HEK293 (cell line): Measurements from ENCODE around the gene LLGL2.

Experiments used
- CTCF ChIA-PET: fragments of 350-600 bp; formaldehyde crosslinking; extraction: SDS; loops from one replicate; lab custom pipeline; 2021; ENCODE audit warnings: antibody characterized with exemption; lab: Yijun Ruan, JAX
- POLR2A ChIA-PET: fragments of 300-600 bp; formaldehyde crosslinking; extraction: SDS; loops from one replicate; lab custom pipeline; 2020; ENCODE audit warnings: antibody characterized with exemption, inconsistent platforms; lab: Yijun Ruan, JAX
- H3K27ac ChIP-seq: fragments of 200-500 bp; sonication (Bioruptor generic); 2 replicates; pipeline ENCODE4 v1.5.1; 2014; ENCODE audit warnings: low read depth, low read length, control low read depth, inconsistent platforms; ENCODE audit errors: extremely low read depth
- H3K36me3 ChIP-seq, 2 experiments: fragments of 200-500 bp in 1 of 2; sonication (Bioruptor generic) in 1 of 2; 1 replicate in 1 of 2; 2 replicates in 1 of 2; pipeline ENCODE4 v1.5.1; 2014 to 2017; ENCODE audit warnings: inconsistent platforms in 2 of 2, low read length in 2 of 2; ENCODE audit not compliant: control insufficient read depth in 2 of 2, insufficient read depth in 1 of 2
- H3K4me1 ChIP-seq: fragments of 200-500 bp; sonication (Bioruptor generic); 2 replicates; pipeline ENCODE4 v1.5.1; 2014; ENCODE audit warnings: mild to moderate bottlenecking, low read length, inconsistent platforms; ENCODE audit not compliant: control insufficient read depth, insufficient read depth
- H3K4me3 ChIP-seq: 2 replicates; pipeline ENCODE4 v1.5.1; 2011; ENCODE audit warnings: low read depth, mild to moderate bottlenecking, control low read depth, low read length, moderate library complexity
- H3K9me3 ChIP-seq: fragments of 200-500 bp; sonication (Bioruptor generic); 2 replicates; pipeline ENCODE4 v1.5.1; 2014; ENCODE audit warnings: low read depth, low read length, inconsistent platforms; ENCODE audit not compliant: control insufficient read depth, insufficient read depth
- IKZF3 ChIP-seq: fragments of 450-650 bp; IDR thresholded peaks from 2 replicates; pipeline ENCODE4 v1.5.0; 2018; ENCODE audit warnings: missing biosample characterization, mild to moderate bottlenecking, missing genetic modification characterization, moderate library complexity
- KLF9 ChIP-seq: fragments of 450-650 bp; formaldehyde crosslinking; IDR thresholded peaks from 2 replicates; pipeline ENCODE4 v1.5.1; 2016; ENCODE audit warnings: missing biosample characterization, missing genetic modification characterization, low read depth
- OVOL3 ChIP-seq: fragments of 450-650 bp; formaldehyde crosslinking; IDR thresholded peaks from 2 replicates; pipeline ENCODE4 v1.5.1; 2016; ENCODE audit warnings: missing biosample characterization, missing genetic modification characterization
- REST ChIP-seq: fragments of 450-650 bp; formaldehyde crosslinking; IDR thresholded peaks from 2 replicates; pipeline ENCODE4 v1.5.1; 2016; ENCODE audit warnings: missing biosample characterization, missing genetic modification characterization
- WT1 ChIP-seq: fragments of 450-650 bp; formaldehyde crosslinking; IDR thresholded peaks from 2 replicates; pipeline ENCODE4 v1.5.1; 2016; ENCODE audit warnings: missing biosample characterization, missing genetic modification characterization
- ZBTB17 ChIP-seq: fragments of 450-650 bp; formaldehyde crosslinking; IDR thresholded peaks from 2 replicates; pipeline ENCODE4 v1.5.1; 2016; ENCODE audit warnings: missing biosample characterization, missing genetic modification characterization
- ZBTB26 ChIP-seq: fragments of 450-650 bp; formaldehyde crosslinking; optimal IDR thresholded peaks from 2 replicates; pipeline ENCODE3; 2016; ENCODE audit warnings: missing biosample characterization, mild to moderate bottlenecking, missing genetic modification characterization
- ZBTB6 ChIP-seq: fragments of 450-650 bp; formaldehyde crosslinking; IDR thresholded peaks from 2 replicates; pipeline ENCODE4 v1.5.1; 2017; ENCODE audit warnings: missing biosample characterization, missing genetic modification characterization
- ZNF133 ChIP-seq: fragments of 450-650 bp; formaldehyde crosslinking; IDR thresholded peaks from 2 replicates; pipeline ENCODE4 v1.5.1; 2016; ENCODE audit warnings: missing biosample characterization, missing genetic modification characterization
- ZNF175 ChIP-seq: fragments of 450-650 bp; formaldehyde crosslinking; IDR thresholded peaks from 2 replicates; pipeline ENCODE4 v1.5.1; 2016; ENCODE audit warnings: missing biosample characterization, missing genetic modification characterization
- ZNF19 ChIP-seq: fragments of 450-650 bp; formaldehyde crosslinking; IDR thresholded peaks from 2 replicates; pipeline ENCODE4; 2016; ENCODE audit warnings: missing biosample characterization, missing genetic modification characterization, low read depth
- ZNF223 ChIP-seq: fragments of 450-650 bp; formaldehyde crosslinking; IDR thresholded peaks from 2 replicates; pipeline ENCODE4 v1.5.1; 2016; ENCODE audit warnings: missing biosample characterization, missing genetic modification characterization
- ZNF274 ChIP-seq, 2 experiments: fragments of 200-500 bp in 1 of 2; fragments of 450-650 bp in 1 of 2; sonication (Bioruptor generic) in 1 of 2; formaldehyde crosslinking in 1 of 2; IDR thresholded peaks; 2 replicates each; pipeline versions ENCODE4 v1.5.1 to v1.6.1; 2014 to 2016; ENCODE audit warnings: borderline replicate concordance in 1 of 2, inconsistent platforms in 1 of 2, low read length in 1 of 2, missing biosample characterization in 1 of 2, missing genetic modification characterization in 1 of 2
- ZNF341 ChIP-seq: fragments of 450-650 bp; formaldehyde crosslinking; IDR thresholded peaks from 2 replicates; pipeline ENCODE4; 2016; ENCODE audit warnings: low read depth, missing biosample characterization, missing genetic modification characterization
- ZNF404 ChIP-seq: fragments of 450-650 bp; formaldehyde crosslinking; IDR thresholded peaks from 2 replicates; pipeline ENCODE4 v1.5.1; 2017; ENCODE audit warnings: missing biosample characterization, missing genetic modification characterization
- ZNF529 ChIP-seq: fragments of 450-650 bp; formaldehyde crosslinking; IDR thresholded peaks from 2 replicates; pipeline ENCODE4 v1.5.1; 2017; ENCODE audit warnings: missing genetic modification characterization, missing biosample characterization; ENCODE audit not compliant: insufficient replicate concordance
- ZNF530 ChIP-seq: fragments of 450-650 bp; formaldehyde crosslinking; IDR thresholded peaks from 2 replicates; pipeline ENCODE4 v1.5.1; 2016; ENCODE audit warnings: low read depth, missing biosample characterization, missing genetic modification characterization
- ZNF544 ChIP-seq: fragments of 450-650 bp; formaldehyde crosslinking; IDR thresholded peaks from 2 replicates; pipeline ENCODE4 v1.5.0; 2017; ENCODE audit warnings: missing biosample characterization, missing genetic modification characterization
- ZNF549 ChIP-seq: fragments of 450-650 bp; IDR thresholded peaks from 2 replicates; pipeline ENCODE4 v1.5.1; 2018; ENCODE audit warnings: missing biosample characterization, missing genetic modification characterization, mild to moderate bottlenecking, inconsistent platforms, moderate library complexity
- ZNF560 ChIP-seq: fragments of 450-650 bp; formaldehyde crosslinking; IDR thresholded peaks from 2 replicates; pipeline ENCODE4 v1.5.1; 2017; ENCODE audit warnings: missing biosample characterization, missing genetic modification characterization, borderline replicate concordance
- ZNF596 ChIP-seq: fragments of 450-650 bp; IDR thresholded peaks from 2 replicates; pipeline ENCODE4 v1.5.0; 2018; ENCODE audit warnings: missing biosample characterization, mild to moderate bottlenecking, missing genetic modification characterization, moderate library complexity
- ZNF624 ChIP-seq: fragments of 450-650 bp; formaldehyde crosslinking; IDR thresholded peaks from 2 replicates; pipeline ENCODE4 v1.5.1; 2017; ENCODE audit warnings: missing biosample characterization, missing genetic modification characterization
- ZNF626 ChIP-seq: fragments of 450-650 bp; sonication (Bioruptor Pico); formaldehyde crosslinking; IDR thresholded peaks from 2 replicates; pipeline ENCODE4 v1.5.1; 2018; ENCODE audit warnings: missing biosample characterization, missing genetic modification characterization, inconsistent platforms
- ZNF664 ChIP-seq: fragments of 450-650 bp; formaldehyde crosslinking; IDR thresholded peaks from 2 replicates; pipeline ENCODE4 v1.5.1; 2016; ENCODE audit warnings: missing biosample characterization, missing genetic modification characterization
- ZNF768 ChIP-seq: fragments of 450-650 bp; formaldehyde crosslinking; IDR thresholded peaks from 2 replicates; pipeline ENCODE4 v1.5.1; 2018; ENCODE audit warnings: missing biosample characterization, mild to moderate bottlenecking, missing genetic modification characterization
- ZSCAN23 ChIP-seq: fragments of 450-650 bp; formaldehyde crosslinking; IDR thresholded peaks from 2 replicates; pipeline ENCODE4 v1.5.1; 2016; ENCODE audit warnings: missing biosample characterization, missing genetic modification characterization

The LLGL2 gene

GRCh38 chr17:75551266-75551665 lies 25.8 kb downstream of the LLGL2 start (continued):
- TF ChIP-seq ZNF664 (no peak), ZNF549 (tag by site-specific recombination) (no peak), KLF9 (tag by site-specific recombination) (no peak), ZNF19 (no peak), ZNF529 (no peak), ZBTB6 (no peak)

GRCh38 chr17:75552425-75553294 lies 27.2 kb downstream of the LLGL2 start:
- Histone ChIP-seq H3K9me3 (no peaks in the 10 kb centered on the region), H3K4me1 (peaks cover 15% of the 10 kb centered on the region; the same call in 1 of the 2 replicates), H3K27ac (no peak overlapping the region), H3K36me3 (no peaks in the 10 kb centered on the region), H3K4me3 (no peak overlapping the region)
- no peak for TF ChIP-seq ZNF596
- TF ChIP-seq ZNF133 (tag by site-specific recombination), result no peak
- peak; percentile 40; the same call in 1 of the 2 replicates for TF ChIP-seq ZNF341
- CTCF ChIA-PET, result interaction anchor here (0.6 to 2.5 kb wide), 9 partner anchors 10 to 342 kb away, joined by 3 to 12 read pairs (median 4); partner anchors contain the start of gene SMIM5
- POLR2A ChIA-PET, result interaction anchor here (0.6 to 1.1 kb wide), 5 partner anchors 10 to 196 kb away, joined by 3 to 5 read pairs (median 3); no protein-coding TSS in a partner anchor

GRCh38 chr17:75553295-75554110 lies 28.0 kb downstream of the LLGL2 start:
- TF ChIP-seq ZNF223 (tag by site-specific recombination) (no peak), ZNF175 (tag by site-specific recombination) (no peak), ZNF274 (IDR thresholded peaks at IDR 0.05; ENCODE audit: low read length) (no peak), ZNF274 (tag by site-specific recombination; IDR thresholded peaks at IDR 0.05; ENCODE audit: borderline replicate concordance) (no peak), ZNF530 (tag by site-specific recombination) (no peak), ZNF626 (tag by site-specific recombination) (no peak), ZNF560 (no peak), ZNF768 (tag by site-specific recombination) (no peak), ZNF544 (tag by site-specific recombination) (no peak), ZBTB17 (tag by site-specific recombination) (no peak), WT1 (no peak), ZSCAN23 (no peak), REST (no peak), ZNF664 (no peak), OVOL3 (tag by site-specific recombination) (no peak), ZNF624 (tag by site-specific recombination) (no peak), IKZF3 (no peak), ZNF404 (tag by site-specific recombination) (no peak), ZBTB26 (tag by site-specific recombination) (no peak)
- CTCF ChIA-PET, result interaction anchor here (0.7 to 2.5 kb wide), 5 partner anchors 11 to 231 kb away, joined by 3 to 12 read pairs (median 4); partner anchors contain the start of gene SMIM5
- Histone ChIP-seq H3K9me3 (no peaks in the 10 kb centered on the region), H3K4me3 (no peak overlapping the region), H3K27ac (no peak overlapping the region), H3K4me1 (peaks cover 15% of the 10 kb centered on the region; the same call in 1 of the 2 replicates), H3K36me3 (no peaks in the 10 kb centered on the region)
- POLR2A ChIA-PET, result interaction anchor here (0.7 to 1.1 kb wide), 3 partner anchors 11 to 29 kb away, joined by 3 to 5 read pairs (median 5); no protein-coding TSS in a partner anchor
